Adrenal gland (tissue), 12 donors: ENCODE measurements around the gene ZBTB39. TPM values are rescaled to one million over a fixed set of nuclear protein-coding genes. Genes with fewer than 3 reads are reported as not detected.

Source experiments
- DNase-seq, 7 donors: peaks; one replicate each; pipeline ENCODE4 v3.0.0-alpha.2; 2019 to 2020
- H3K27ac ChIP-seq, 5 donors: fragments of 200-600 bp; sonication (generic) in 4 of 5; 1 replicate in 3 of 5; 2 replicates in 2 of 5; pipeline versions ENCODE4 v1.5.1 to v1.8.0; 2016 to 2020; ENCODE audit warnings: mild to moderate bottlenecking in 1 of 5
- H3K27me3 ChIP-seq: fragments of 200-600 bp; 2 replicates; pipeline ENCODE4 v1.8.0; 2021
- H3K36me3 ChIP-seq, 2 donors: fragments of 200-600 bp; replicated peaks in 1 of 2; 1 replicate in 1 of 2; 2 replicates in 1 of 2; pipeline versions ENCODE4 v1.5.1 to v1.8.0; 2018 to 2022
- H3K4me1 ChIP-seq, 2 donors: fragments of 200-600 bp; replicated peaks in 1 of 2; 1 replicate in 1 of 2; 2 replicates in 1 of 2; pipeline versions ENCODE4 v1.5.1 to v1.8.0; 2018 to 2021
- H3K4me3 ChIP-seq, 4 donors: fragments of 200-600 bp; sonication (generic) in 3 of 4; one replicate each; pipeline ENCODE4 v1.5.1; 2016 to 2018
- H3K9me3 ChIP-seq, 3 donors: fragments of 200-600 bp; sonication (generic) in 1 of 3; replicated peaks in 1 of 3; 1 replicate in 2 of 3; 2 replicates in 1 of 3; pipeline versions ENCODE4 v1.5.1 to v1.8.0; 2016 to 2021
- POLR2A ChIP-seq, 2 donors: fragments of 450-650 bp; IDR thresholded peaks; one replicate each; pipeline ENCODE4 v1.6.1; 2017; ENCODE audit warnings: antibody characterized with exemption in 2 of 2, mild to moderate bottlenecking in 2 of 2, moderate library complexity in 1 of 2
- WGBS, 4 donors: extraction: QIAGEN DNeasy Blood & Tissue Kit in 2 of 4; methylation state at CpG; one replicate each; pipeline versions ENCODE4 v1.1.5 to v1.1.7; 2013 to 2017; 5-methylcytosine and 5-hydroxymethylcytosine counted together
- intact Hi-C, 2 donors: fragments of 100-400 bp; cut with DNase I; formaldehyde crosslinking; loops; one replicate each; pipeline versions ENCODE4 v1.14.1 to v1.15.0; 2022 to 2023
- polyA plus RNA-seq, 3 donors: library from polyadenylated mRNA; stranded (reverse); fragments of 200-250 nt in 2 of 3; fragments of 350-450 nt in 1 of 3; fragmentation: Illumina TruSeq in 1 of 3; extraction: RNeasy Lipid Tissue Mini Kit (QIAGEN cat#74804) in 1 of 3; gene quantifications; one replicate each; pipeline ENCODE4 v1.2.3, GENCODE V29; 2013 to 2014
- total RNA-seq, 9 donors: library from RNA; depleted of rRNA in 4 of 9; stranded (reverse); fragments of >200 nt in 4 of 9; fragments of 120-200 nt in 1 of 9; fragmentation: NEBNext Ultra II Directional in 1 of 9; extraction: Animal tissue kit (Norgen Biotek cat#: 25700) in 1 of 9; gene quantifications; one replicate each; pipeline versions ENCODE4 v1.1.0 to v1.2.4, GENCODE V29; 2013 to 2023
- TF ChIP-seq, protein P1 (sequence below), 6 experiments: fragments of 450-650 bp in 4 of 6; fragments of 200-600 bp in 2 of 6; sonication (generic) in 1 of 6; IDR thresholded peaks; 1 replicate in 5 of 6; 2 replicates in 1 of 6; pipeline versions ENCODE4 v1.5.1 to v1.8.0; 2016 to 2021; ENCODE audit warnings: antibody characterized with exemption in 6 of 6, mild to moderate bottlenecking in 2 of 6, moderate library complexity in 1 of 6
- donor health status: healthy with polysubstance abuse.
- donor health status: Bipolar disorder and iron deficiency.
- donor health status: DM: yes; HTN: yes; CAD: no.
- donor health status: DM: no; HTN: no; CAD: no.
- donor health status: DM: no; HTN: no; CAD: no.
- donor health status: DM: yes; HTN: yes; CAD: no.

Gene ZBTB39
- total and polyA plus RNA-seq, 12 donors = 1.4 to 6.0 (median 3.9) TPM

DNA sequence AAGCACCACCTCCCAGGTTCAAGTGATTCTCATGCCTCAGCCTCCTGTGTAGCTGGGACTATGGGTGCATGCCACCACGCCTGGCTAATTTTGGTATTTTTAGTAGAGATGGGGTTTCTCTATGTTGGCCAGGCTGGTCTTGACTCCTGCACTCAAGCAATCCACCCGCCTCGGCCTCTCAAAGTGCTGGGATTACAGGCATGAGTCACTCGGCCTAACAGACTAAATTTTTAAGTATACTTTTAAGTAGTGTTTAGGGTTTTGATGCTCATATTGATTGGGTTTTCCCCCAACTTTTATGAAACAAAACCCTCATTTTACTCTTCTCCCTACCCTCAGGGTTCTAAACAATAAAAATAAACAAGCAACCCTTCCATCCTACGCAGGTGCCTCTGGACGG is 38.1 kb upstream of the ZBTB39 start:
- no peak for TF ChIP-seq POLR2A (IDR thresholded peaks at IDR 0.05)
- TF ChIP-seq, protein P1, sequence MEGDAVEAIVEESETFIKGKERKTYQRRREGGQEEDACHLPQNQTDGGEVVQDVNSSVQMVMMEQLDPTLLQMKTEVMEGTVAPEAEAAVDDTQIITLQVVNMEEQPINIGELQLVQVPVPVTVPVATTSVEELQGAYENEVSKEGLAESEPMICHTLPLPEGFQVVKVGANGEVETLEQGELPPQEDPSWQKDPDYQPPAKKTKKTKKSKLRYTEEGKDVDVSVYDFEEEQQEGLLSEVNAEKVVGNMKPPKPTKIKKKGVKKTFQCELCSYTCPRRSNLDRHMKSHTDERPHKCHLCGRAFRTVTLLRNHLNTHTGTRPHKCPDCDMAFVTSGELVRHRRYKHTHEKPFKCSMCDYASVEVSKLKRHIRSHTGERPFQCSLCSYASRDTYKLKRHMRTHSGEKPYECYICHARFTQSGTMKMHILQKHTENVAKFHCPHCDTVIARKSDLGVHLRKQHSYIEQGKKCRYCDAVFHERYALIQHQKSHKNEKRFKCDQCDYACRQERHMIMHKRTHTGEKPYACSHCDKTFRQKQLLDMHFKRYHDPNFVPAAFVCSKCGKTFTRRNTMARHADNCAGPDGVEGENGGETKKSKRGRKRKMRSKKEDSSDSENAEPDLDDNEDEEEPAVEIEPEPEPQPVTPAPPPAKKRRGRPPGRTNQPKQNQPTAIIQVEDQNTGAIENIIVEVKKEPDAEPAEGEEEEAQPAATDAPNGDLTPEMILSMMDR (IDR thresholded peaks at IDR 0.05) = no peak
- intact Hi-C loops = no loop called here
- WGBS, 4 donors = 88 to 94% (median 92%) methylated on average over 6 of the region's 6 CpGs
- Histone ChIP-seq H3K9me3 (no peaks in the 10 kb centered on the region), H3K27ac (no peak overlapping the region), H3K36me3 (no peaks in the 10 kb centered on the region), H3K4me3 (no peak overlapping the region), H3K27me3 (no peaks in the 10 kb centered on the region), H3K4me1 (no peaks in the 10 kb centered on the region)
- no peak for DNase-seq

DNA sequence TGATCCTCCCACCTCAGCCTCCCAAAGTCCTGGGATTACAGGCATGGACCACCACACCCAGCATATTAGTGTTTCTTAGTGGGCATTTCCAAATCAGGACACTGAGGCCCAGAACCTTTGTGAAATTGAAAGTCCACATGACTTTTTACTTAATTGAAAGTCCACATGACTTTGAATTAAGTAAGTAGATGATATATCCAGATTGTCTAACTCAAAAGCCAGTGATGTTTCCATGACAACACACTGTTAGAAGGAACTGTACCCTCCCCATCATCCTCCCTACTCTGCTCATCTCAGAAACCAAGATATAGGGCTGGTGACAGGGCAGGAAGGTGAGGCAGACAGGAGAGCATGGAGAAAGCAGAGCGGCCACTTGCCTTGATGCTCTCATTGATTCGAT is 36.3 kb upstream of the ZBTB39 start:
- WGBS, 4 donors = 92 to 100% (median 95%) methylated on average over 2 of the region's 2 CpGs; no CpG with 5 or more reads in 1 of the 4 donors

DNA sequence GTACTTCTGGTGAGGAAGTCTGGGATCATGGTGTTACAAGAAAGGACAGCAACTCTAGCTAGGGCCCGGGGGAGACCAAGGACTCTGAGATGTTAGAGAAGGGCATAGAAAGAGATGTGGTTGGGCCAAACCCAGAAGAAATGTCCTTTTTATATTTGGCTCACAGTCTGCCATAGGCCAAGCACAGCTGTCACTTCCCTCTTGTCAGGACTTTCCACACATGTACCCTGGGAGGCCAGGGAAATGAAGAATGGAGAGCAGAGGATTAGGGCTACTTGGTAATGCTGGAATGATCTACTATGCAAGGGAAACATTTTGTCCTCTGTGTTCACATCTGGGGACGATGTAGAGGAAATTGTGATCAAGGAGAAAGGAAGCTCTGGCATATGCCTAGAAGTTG is 34.4 kb upstream of the ZBTB39 start:
- 66 to 82% (median 69%) methylated on average over 2 of the region's 2 CpGs for WGBS, 4 donors
- no peaks in the 10 kb centered on the region for H3K9me3 ChIP-seq
- H3K36me3 ChIP-seq = no peaks in the 10 kb centered on the region
- no peak for DNase-seq
- no peak for TF ChIP-seq POLR2A (IDR thresholded peaks at IDR 0.05)
- H3K27me3 ChIP-seq = no peaks in the 10 kb centered on the region
- H3K27ac ChIP-seq = no peak overlapping the region
- intact Hi-C loops = no loop called here
- no peaks in the 10 kb centered on the region for H3K4me1 ChIP-seq
- no peak overlapping the region for H3K4me3 ChIP-seq

More for the DNA sequence above, 36.3 kb upstream of the ZBTB39 start:
- no peak overlapping the region for H3K4me3 ChIP-seq
- H3K36me3 ChIP-seq = no peaks in the 10 kb centered on the region
- intact Hi-C loops = no loop called here
- no peak overlapping the region for H3K27ac ChIP-seq
- TF ChIP-seq, protein P1 (IDR thresholded peaks at IDR 0.05) = no peak
- no peak for TF ChIP-seq POLR2A (IDR thresholded peaks at IDR 0.05)
- DNase-seq = no peak
- no peaks in the 10 kb centered on the region for H3K27me3 ChIP-seq
- no peaks in the 10 kb centered on the region for H3K4me1 ChIP-seq
- no peaks in the 10 kb centered on the region for H3K9me3 ChIP-seq

DNA sequence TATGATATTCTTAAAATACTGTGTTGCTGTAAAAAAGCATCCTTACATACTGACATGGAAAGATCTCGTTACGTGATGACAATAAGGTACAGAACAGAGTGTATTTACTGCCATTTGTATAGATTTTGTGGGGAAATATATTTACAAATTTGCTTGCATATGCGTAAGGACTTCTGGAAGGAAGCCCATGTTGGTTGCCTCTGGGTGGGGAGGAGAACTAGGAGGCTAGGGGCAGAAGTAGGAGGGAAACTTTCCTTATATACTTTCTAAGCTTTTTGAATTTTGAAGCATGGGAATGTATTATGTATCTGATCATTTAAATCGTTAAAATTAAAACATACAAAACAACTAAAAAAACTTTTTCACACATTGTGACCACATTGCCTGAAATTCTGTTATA is 33.9 kb upstream of the ZBTB39 start:
- no peak overlapping the region for H3K27ac ChIP-seq
- no peaks in the 10 kb centered on the region for H3K4me1 ChIP-seq
- intact Hi-C loops = no loop called here
- no peaks in the 10 kb centered on the region for H3K27me3 ChIP-seq
- H3K36me3 ChIP-seq = no peaks in the 10 kb centered on the region
- no peaks in the 10 kb centered on the region for H3K9me3 ChIP-seq
- TF ChIP-seq, protein P1 (IDR thresholded peaks at IDR 0.05) = no peak
- no peak for TF ChIP-seq POLR2A (IDR thresholded peaks at IDR 0.05)
- WGBS, 4 donors = 83 to 92% (median 86%) methylated on average over 4 of the region's 4 CpGs
- H3K4me3 ChIP-seq = no peak overlapping the region
- no peak for DNase-seq

DNA sequence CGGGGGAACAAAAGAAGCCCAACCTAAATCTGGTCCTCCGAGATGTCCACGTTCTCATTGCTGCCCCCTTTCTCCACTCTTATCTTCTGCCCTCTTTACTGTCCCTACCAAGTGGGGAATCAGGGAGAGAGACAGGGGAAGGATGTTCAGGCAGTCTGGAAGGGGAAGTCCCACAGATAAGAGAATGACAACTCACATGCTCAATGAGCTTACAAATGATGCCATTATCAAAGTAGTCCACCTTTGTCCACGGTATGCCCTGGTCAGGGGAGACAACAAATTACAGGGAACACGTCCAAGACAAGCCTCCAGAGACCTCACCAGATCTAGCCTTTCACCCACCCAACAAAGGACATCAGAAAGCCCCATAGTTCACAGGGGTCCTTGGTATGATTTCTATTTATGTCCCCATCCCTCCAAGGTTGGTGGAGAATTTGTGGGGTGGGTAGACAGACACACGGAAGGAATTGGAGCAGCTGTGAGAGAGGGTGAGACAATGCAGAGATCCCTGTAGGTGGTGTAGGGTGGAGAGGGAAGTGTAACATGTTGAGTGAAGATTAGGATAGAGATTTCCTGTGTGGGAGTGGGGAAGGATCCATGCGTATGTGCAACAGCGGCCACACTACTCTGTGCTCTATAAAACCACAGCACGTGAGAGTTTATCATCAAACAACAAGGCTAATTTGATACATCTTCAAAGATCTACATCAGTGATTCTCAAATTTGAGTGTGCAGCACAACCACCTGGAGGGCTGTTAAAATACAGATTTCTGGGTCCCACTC is 32.9 kb upstream of the ZBTB39 start:
- intact Hi-C loops = no loop called here

More for the DNA sequence above, 32.9 kb upstream of the ZBTB39 start:
- no peaks in the 10 kb centered on the region for H3K4me1 ChIP-seq
- H3K4me3 ChIP-seq = no peak overlapping the region
- WGBS, 4 donors = 81 to 86% (median 86%) methylated on average over 9 of the region's 9 CpGs
- DNase-seq = no peak
- TF ChIP-seq, protein P1 (IDR thresholded peaks at IDR 0.05) = no peak
- TF ChIP-seq POLR2A (IDR thresholded peaks at IDR 0.05) = no peak
- H3K9me3 ChIP-seq = no peaks in the 10 kb centered on the region
- no peaks in the 10 kb centered on the region for H3K36me3 ChIP-seq
- H3K27ac ChIP-seq = no peak overlapping the region
- no peaks in the 10 kb centered on the region for H3K27me3 ChIP-seq
